ENCODE measurements around the gene CELF4.

The CELF4 gene

DNA sequence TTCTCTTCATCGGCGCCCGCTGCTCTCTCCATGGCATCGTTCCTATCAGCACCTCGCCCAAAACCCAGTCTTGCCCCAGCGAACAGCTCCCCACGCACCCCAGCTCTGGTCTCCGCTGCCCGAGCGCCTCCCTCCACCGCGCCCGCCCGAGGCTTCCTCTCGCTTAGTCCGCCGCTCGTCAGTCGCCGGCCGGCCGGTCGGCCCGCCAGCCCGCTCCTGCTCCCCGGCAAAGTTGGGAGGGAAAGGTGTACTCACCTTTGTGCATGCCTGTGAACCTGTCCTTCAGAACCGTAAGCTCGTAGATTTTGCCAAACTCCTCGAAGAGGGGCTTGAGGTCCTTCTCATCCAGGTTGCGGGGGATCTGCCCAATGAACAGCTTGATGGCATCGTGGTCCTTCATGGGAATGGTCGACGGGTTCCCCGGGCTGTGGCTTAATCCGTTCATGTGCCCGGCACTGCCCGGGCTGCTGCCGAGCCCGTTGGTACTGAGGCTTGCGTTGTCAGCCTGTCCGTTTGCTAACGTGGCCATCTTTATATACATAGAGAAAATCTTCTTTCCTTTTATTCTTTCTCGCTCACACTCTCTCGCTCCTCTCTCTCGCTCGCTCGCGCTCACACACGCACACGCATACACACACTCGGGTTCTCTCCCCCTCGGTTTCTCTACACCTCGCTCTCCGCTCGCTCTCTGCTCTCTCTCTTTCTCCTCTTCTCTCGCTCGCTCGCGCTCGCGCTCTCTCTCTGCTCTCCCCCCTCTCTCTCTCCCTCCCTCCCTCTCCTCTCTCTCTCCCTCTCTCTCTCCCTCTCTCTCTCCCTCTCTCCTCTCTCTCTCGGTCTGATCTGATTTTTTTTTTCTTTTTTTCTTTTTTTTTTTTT, at the start of gene CELF4:
CELF4 (minus strand) TSS at position 698 of the 876 bp plus-strand sequence.
- no peak for DNase-seq (ENCODE audit: low spot score)

DNA sequence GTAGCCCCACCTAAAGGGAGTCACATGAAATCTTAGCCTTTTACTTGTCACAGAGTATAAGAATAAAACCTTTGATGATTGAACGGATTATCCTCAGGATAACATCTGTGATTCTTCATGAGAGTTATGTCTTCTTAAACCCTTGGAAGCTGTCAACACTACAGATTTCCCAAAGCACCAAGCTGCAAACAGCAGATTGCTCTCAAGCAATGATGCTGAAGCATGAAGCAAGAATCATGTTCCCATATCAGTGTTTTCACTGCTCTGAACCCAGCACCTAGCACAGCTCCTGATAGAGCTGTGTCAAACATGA, 47.6 kb upstream of the CELF4 start:
- DNase-seq (ENCODE audit: low spot score): no peak

DNA sequence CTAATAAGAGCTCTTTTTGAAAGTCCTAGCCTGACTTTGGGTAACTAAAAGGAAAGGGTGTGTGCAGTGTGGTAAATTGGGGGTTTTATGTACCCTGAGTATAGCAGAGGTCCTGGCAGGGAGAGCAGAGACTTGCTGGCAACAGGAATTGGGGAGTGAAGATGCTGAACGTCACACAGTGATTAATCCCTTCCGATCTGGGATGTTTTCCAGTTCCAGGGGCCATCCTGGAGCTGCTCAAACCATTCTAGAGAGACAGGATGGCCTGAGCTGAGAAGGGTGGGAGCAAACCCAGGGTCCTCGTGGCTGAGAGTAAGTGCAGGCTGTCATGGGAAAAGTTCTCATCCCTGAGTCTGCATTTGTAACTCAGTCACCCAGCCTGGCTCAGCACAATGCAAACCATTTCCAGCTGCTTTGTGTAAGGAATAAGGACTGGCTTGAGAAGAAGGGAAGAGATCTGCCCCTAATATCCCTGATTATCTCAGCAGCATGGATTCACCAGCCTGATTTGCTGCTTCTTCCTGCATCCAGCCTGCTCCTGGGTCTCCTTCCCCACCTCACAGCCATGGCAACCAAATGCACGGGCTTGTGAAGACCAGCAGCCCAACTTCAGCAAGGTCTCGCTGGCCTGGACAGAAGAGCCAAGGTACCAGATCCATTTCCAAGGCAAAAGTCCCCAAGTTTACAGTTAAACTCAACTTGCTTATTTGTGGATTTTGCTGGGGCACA, 47.1 kb upstream of the CELF4 start:
- no peak for DNase-seq (ENCODE audit: low spot score)

DNA sequence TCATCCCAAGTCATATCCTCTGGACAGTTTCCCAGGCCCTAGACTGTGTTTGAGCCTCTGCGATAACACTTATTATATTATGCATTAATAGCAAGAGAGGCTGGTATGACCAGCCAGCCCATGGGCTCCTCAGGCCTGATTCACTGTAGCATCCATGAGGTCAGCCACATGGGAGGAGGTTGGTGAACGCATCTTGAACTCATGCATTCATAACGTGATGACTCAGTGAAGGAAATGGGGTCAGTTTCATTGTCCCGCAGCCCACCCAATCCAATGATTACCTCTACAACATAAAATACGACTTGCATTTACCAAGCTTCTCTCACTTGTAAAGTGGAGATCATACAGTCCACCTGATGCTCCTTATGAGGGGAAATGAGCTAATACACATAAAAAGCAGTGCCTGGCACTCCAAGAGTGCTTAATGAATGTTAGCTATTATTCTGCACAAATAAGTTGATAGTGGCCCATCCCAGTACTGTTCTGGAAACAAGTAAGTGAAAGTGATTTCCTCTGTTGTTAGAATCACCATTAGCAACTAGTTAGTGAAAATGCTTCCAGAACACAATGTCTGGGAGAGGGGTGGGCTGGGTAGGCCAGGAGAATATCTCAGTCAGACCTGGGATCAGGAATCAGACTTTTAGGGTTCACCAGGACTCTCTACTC, 46.1 kb upstream of the CELF4 start:
- DNase-seq (ENCODE audit: low spot score): no peak

DNA sequence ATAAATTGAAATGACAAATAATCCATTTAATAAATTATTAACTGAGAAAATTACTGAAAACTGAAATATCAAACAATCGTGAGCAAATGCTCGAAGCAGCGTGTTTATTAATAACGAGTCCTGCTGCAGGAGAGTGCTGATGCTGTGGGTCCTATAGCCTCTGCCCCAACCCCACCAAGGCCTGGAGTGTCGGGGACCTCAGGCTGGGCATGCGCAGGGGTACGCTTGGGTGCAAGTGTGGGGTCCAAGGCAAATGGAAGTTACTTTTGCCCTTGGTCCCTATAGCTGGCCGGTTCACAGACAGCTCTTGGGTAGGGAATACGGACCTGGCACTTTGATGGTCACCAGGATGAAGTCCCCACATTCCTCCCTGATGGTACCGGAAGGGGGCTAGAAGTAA, 43.3 kb upstream of the CELF4 start:
- DNase-seq (ENCODE audit: low spot score): no peak

DNA sequence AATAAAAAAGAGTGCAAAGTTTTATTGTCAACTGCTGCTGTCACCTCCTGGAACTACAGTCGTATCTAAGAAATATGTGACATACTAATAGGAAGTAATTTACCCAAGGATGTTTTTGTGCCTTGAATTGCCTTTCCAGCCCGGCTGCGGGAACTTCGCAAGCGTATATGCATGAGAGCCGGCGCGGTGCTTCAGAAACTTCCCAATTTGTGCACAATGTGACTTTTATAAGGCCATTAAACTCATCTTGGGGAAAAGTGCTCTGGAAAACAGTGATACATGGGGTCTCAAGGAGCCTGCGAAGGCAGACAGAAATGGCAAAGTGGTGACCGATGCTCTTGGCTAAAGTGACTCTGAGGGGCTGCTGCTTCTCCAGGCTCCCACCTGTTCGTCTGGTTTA, 41.7 kb upstream of the CELF4 start:
- no peak for DNase-seq (ENCODE audit: low spot score)

DNA sequence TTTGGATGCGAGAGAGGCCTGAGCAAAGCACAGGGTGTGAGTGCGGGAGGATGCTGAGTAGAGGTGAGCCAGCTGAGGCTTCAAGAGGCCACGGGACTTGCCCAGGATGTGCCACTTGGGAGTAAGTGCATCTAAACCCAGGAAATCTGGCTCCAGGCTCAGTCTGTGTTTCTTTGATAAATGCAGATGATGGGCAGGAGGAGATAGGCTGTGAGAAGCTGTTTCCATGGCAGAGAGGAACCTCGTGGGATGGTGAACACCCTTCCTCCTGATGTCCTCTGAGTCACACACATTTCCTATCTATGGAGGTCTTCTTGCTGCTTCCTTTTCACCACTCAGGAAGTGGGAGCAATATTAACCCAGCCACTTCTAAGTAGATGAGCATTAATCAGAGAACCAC, 38.4 kb upstream of the CELF4 start:
- no peak for DNase-seq (ENCODE audit: low spot score)

DNA sequence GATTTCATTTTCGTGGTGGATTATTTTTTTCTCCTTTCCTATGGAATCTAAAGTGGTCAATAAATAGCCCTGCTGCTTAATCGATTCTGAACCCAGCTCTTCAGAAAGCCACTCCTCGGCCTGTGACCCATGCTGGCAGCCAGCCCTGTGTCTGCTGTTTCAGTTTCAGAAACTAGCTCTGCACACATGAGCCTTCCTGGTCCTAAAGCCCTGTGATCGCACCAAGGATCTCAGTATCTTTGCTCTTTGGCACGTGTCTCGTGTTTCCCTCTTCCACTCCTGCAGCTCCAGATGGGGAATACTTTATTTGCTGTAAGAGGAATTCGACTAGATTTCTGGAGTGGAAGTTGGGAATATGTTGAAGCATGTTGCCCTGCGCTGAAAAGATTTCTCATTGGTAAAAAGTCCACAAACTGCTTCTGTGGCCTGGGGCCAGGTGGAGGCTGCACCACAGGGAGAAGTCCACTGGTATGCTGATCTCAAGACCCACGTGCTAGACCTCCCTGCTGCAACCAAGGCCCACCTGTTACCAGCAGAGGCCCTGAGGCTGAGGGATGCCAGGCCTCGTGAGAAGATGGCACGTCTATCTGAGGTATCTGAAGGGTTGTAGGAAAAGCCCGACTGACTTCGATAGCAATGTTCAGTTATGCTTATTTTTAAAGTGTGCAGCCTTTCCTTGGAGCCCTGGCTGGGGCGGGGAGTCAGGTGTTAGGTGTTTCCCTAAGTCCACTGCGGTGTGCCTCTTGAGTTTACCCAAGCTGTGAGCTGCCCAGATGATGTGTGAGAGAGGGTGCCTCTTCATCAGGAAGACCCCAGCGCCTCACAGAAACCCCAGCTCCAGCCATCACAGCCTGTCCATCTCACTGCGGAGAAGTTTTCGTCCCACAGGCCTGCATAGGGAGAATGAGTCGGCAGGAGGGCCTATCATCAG, 33.6 kb upstream of the CELF4 start:
- DNase-seq (ENCODE audit: low spot score): no peak

DNA sequence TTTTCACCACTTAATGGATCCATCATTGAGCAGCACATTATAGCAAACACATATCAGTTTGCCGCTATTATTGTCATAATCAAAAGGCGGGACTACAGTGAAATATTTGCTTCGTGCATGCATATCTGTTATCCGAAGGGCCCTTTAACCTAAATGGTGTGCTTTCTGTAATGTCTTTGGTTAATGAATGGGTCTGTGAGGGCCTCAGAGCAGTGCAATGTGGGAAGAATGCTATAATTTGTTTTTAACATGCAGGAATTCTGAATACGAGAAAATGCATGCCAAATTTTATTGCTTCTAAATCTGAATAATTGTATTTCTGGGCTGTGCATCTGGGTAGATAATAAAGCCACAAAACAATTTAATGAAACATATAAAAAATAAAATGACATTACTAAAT, 32.8 kb upstream of the CELF4 start:
- no peak for DNase-seq (ENCODE audit: low spot score)

DNA sequence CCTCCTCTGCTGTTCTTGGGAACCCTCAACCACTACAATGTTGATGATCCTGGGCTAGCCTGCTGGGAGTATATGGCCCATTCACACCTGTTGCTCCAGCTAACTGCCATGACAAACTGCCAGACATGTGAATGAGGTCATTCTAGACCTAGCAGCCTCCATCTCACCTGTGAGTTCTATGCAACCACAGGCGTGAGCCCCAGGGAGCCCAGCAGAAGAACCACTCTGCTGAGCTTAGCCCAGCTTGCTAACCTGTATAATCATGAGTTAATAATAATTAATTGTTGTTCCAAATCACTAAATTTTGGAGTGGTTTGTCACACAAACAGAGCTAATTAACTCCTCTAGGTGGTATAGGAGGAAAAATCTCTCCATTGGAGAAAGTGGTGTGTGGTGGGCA, 24.7 kb upstream of the CELF4 start:
- DNase-seq (ENCODE audit: low spot score): no peak

DNA sequence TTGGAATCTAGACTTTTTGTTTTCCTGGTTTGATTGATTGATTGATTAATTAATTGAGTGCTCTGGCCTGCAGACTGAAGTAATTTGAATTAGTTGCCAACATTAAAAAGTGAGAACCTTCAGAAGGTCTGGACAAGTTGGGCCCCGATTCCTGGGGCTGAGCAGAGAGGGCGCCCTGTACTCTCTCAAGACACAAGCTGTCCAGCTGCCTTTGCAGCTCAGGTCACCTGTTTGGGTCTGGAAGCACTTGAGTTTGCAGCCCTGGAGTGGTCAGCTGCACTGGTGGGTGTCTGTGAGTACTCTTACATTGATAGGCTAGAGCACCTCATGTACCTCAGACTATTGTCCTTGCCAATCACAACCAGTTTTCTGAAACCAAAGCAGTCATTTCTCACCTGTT, 22.7 kb upstream of the CELF4 start:
- no peak for DNase-seq (ENCODE audit: low spot score)

DNA sequence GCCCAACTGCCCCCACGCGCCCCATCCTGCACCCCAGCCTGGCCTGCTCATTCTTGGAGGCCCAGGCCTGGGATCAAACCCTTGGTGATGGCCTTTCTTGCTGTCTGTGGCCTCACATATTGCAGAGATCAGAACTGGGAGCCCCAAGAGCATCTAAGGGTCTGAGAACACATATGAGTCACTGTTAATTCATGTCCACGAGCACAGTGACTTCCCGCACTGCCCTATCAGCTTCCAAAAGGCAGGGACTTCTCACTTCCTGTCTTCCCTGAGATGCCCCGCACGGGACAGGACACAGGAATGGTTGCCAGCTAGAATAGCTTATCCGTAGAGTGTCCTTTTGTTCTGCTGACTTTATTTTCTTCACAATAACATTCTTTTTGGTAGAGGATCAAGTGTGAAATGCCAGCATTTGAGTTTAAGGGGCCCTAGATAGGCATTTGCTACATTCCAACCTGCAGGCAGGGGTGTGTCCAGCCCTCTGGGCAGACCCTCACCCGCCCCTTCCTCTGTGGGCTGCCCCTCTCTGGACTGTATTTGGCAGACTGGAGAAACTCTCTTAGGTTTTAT, 21.1 kb upstream of the CELF4 start:
- DNase-seq (ENCODE audit: low spot score): no peak

DNA sequence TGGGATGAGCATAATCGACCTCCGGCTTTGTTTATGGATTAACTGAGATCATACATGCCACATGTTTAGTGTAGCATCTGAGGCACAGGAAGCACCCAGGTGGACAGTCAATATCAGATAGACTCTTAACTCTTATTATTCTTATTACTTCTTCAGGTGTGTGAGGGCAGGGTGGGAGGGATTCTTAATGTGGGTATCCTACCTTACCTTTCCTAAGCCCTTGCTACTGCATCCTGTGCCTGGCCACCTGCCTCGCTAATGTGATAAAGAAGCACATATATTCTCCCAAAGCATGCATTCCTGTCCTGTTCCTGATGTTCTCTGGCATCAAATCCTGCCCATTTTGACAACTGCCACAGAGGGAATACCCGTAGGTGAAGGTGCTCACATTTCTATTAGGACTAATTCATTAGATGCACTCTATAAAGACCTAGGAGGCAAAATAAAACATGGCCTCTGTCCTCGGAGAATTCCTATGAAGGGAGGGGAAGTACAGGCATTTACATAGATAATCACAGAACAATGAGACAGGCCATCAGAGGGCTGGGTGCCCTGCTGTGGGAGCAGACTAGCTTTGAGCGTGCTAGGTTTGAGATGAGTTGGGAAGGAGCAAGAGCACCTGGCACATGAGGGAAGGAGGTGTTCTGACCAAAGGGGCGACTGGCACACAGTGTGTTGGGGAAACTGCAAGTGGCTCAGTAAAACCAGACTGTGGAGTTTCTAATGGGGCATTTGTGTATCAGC, 19.5 kb upstream of the CELF4 start:
- DNase-seq (ENCODE audit: low spot score): no peak

DNA sequence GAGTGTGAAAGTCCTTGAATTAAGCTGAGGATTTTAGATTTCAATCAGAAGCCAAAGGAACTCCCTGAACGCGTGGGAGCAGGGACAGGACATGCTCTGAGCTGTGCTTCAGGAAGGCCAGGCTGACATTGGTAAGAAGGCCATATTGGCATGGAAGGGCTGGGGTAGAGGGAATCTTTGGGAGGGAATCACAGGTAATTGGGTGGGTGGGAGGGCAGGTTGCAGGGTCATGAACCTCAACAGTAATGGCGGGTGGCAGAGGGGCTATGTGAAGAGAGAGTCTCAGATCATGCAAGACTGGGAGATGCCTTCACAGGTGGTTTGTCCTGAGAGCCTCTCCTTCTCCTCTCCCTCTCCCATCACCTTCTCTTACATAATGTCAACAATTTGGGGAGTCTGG, 18.6 kb upstream of the CELF4 start:
- no peak for DNase-seq (ENCODE audit: low spot score)

DNA sequence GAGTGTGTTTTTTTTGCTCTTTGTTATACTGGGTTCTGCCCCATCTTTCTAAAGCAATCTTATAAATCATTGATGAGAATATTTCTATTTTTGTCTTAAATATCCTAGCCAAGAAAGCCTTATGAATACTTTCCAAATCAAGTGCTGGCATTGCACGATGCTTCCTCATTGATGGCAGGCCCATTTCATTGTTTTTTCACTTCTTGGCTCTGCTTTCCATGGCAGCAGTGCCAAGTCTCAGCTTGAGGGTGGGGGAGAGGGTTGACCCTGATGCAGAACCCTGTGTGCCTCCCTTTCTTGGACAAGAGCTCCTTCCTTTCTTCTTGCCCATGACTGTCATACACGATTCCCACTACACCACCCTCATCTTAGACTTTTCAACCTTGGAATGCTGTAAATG, 16.7 kb upstream of the CELF4 start:
- no peak for DNase-seq (ENCODE audit: low spot score)

DNA sequence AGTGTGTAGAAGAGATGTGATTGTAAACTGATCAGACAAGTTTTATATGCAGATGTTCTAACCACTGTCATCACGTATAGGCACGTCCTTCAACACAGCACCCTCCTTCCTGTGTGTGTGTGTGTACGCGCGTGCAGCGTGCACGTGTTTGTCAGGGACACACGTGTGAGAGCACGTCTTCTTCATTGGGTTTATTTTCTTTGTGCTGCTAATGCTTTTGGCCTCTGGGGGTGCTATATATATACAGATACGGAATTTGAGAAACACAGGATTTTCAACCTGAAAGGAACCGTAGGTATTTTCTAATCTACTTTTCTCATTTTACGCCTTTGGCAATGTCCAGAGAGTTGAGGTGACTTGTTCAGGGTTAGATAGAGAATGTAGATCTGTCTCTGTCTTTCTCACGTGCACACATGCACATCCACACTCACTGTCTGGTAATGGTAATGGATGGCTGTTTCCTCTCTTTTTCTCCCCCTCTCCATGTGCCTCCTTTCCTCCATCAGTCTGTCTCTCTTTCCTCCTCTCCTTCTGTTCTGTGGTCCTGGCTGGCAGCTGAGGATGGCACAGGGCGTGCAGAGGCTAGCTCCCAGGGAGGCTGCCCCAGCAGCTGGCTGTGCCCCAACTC, 13.4 kb upstream of the CELF4 start:
- DNase-seq (ENCODE audit: low spot score): peak; percentile 13

DNA sequence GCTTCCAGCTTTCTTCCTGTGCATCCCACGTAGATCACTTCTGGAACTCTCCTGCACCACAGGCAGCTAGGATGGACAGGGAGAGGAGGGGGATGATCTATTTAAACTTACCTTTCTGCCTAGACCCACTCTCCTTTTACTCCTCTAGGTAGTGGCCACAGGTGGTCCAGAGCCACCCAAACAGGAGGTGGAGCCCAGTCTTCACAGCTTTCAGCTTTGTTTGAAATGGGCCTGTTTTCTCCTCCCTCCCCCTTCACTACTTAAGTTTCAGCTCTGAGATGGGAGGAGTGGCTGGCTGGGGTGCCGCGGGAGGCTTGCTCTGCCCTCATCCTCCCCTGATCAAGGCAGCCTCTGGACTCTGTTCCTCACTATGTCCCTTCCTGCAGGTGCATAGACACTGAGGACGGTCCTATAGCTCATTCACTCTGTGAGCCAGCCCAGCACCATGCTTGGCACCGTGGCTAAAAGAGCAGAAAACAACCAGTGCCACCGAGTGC, 12.6 kb upstream of the CELF4 start:
- no peak for DNase-seq (ENCODE audit: low spot score)

DNA sequence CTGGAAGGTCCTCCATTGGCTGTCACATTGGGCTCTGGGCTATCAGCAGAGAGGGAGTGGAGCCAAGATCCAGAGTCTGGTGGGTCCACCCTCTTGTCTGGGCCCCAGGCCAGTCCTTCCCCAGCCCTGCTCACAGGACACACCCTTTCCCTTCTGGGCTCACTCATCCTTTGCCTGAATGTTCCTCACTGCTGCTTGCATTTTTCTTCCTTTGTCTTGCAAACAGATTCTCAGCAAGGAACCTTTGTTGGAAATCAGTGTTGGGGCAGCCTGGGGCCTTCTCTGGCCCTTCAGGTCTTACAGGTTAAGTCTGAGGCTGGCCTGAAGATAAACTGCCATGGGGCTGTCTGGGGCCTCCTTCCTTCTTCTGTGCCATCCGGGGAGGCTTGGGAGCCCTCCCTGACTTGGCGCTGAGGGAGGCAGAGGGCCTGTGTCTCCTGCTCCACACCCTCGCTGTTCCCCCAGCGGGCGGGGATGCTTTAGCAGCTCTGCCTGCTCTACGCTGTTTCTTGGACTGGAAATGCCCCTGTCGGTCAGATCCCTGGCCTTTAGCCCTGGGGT, 11.5 kb upstream of the CELF4 start:
- no peak for DNase-seq (ENCODE audit: low spot score)

DNA sequence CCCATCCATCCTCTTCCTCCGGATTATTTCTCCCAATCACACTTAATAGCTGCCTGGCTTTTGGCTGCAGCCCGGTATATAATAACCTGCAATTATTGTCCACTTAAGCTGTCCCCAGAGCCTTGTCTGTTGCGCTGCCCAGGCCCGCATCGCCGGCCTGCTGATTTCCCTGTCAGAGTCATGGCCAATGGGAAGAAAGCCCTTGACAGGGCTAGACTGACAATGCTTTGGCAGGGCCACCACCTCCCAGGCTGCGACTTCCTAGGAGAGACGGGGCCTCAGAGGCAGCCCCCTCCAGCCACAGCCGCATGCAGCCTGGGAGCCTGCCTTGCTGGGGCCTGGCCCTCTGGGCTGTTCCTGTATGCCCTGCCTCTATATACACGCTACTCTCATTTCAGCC, 10.0 kb upstream of the CELF4 start:
- no peak for DNase-seq (ENCODE audit: low spot score)

DNA sequence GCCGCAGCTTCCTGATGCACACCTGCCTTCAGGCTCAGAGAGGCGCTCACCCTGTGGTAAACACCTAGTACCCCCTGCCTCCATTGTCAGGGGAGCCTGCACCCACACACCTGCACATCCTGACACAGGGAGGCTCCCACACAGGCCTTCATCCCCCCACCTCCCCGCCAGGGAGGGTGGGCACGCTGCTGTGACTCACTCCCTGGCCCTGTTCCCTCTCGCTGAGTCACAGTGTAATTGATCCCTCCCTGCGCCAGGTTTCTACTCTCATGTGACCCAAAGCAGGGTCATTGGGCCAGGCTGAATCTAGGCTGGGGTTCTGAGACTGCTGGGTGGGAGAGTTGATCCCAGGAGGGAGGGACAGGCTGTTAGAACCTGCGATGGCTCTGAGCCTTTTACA, 8.5 kb upstream of the CELF4 start:
- no peak for DNase-seq (ENCODE audit: low spot score)

Data from HuH-7 (cell line).